Body of pancreas (tissue), 4 donors: ENCODE results near the gene LGI2. TPM values are rescaled to one million over a fixed set of nuclear protein-coding genes. Genes with fewer than 3 reads are reported as not detected.
A peak's percentile ranks its signal among the peaks of the same experiment; 100 is the strongest.

Experiments
- ATAC-seq: fragments of 150-250 bp; one replicate; pipeline ENCODE4 v1.9.1; 2016
- DNase-seq, 4 donors: peaks; one replicate each; pipeline ENCODE4 v3.0.0-alpha.2; 2019
- H3K27ac ChIP-seq, 4 donors: fragments of 200-600 bp; sonication (generic); 1 replicate in 3 of 4; 2 replicates in 1 of 4; pipeline versions ENCODE4 v1.5.1 to v1.6.1; 2016 to 2019; ENCODE audit warnings: mild to moderate bottlenecking in 1 of 4, mixed read lengths in 1 of 4, moderate library complexity in 1 of 4
- H3K27me3 ChIP-seq, 2 donors: fragments of 200-600 bp; sonication (generic); one replicate each; pipeline ENCODE4 v1.6.0; 2016; ENCODE audit warnings: mild to moderate bottlenecking in 1 of 2
- H3K36me3 ChIP-seq, 2 donors: fragments of 200-600 bp; sonication (generic); replicated peaks in 1 of 2; 2 replicates each; pipeline ENCODE4 v1.5.1; 2016; ENCODE audit warnings: low read depth in 2 of 2; ENCODE audit not compliant: insufficient read depth in 1 of 2
- H3K4me1 ChIP-seq: fragments of 200-600 bp; sonication (generic); one replicate; pipeline ENCODE4 v1.6.0; 2016
- H3K4me3 ChIP-seq, 2 donors: fragments of 200-600 bp; sonication (generic); 1 replicate in 1 of 2; 2 replicates in 1 of 2; pipeline ENCODE4 v1.5.1; 2016 to 2019
- H3K9me3 ChIP-seq, 3 donors: fragments of 200-600 bp; sonication (generic); 1 replicate in 2 of 3; 2 replicates in 1 of 3; pipeline ENCODE4 v1.5.1; 2016
- CTCF ChIP-seq, 7 experiments: fragments of 450-650 bp in 4 of 7; fragments of 200-600 bp in 3 of 7; sonication (generic) in 3 of 7; IDR thresholded peaks; one replicate each; pipeline ENCODE4 v1.5.1; 2016 to 2019; ENCODE audit warnings: antibody characterized with exemption in 7 of 7
- POLR2A ChIP-seq, 3 donors: fragments of 450-650 bp; IDR thresholded peaks; one replicate each; pipeline ENCODE4 v1.6.1; 2016; ENCODE audit warnings: antibody characterized with exemption in 3 of 3, mild to moderate bottlenecking in 2 of 3
- intact Hi-C: fragments of 100-400 bp; cut with DNase I; formaldehyde crosslinking; loops from one replicate; pipeline ENCODE4 v1.15.1; 2023
- total RNA-seq, 2 donors: library from RNA; depleted of rRNA; stranded (reverse); fragments of >200 nt; gene quantifications; one replicate each; pipeline ENCODE4 v1.1.0, GENCODE V29; 2016

Gene LGI2
- total RNA-seq, 2 donors from 2014 or later, result 0.78 to 2.0 TPM

- Histone ChIP-seq H3K4me1 (no peaks in the 10 kb centered on the region), H3K4me3 (no peak overlapping the region), H3K27me3 (no peaks in the 10 kb centered on the region), H3K27ac (no peak overlapping the region), H3K9me3 (no peaks in the 10 kb centered on the region), H3K36me3 (no peaks in the 10 kb centered on the region)
- no peak for TF ChIP-seq CTCF (IDR thresholded peaks at IDR 0.05)
- TF ChIP-seq POLR2A (IDR thresholded peaks at IDR 0.05), result no peak
- intact Hi-C loops, result no loop called here
- peak; percentile 27 for ATAC-seq
- no peak for DNase-seq
Measured at GRCh38 chr4:24949970-24950369, 80.8 kb downstream of the LGI2 start.

Other genes with a start within 250 kb of the LGI2 start
- gene SOD3, start 235.4 kb downstream of the LGI2 start, total RNA-seq, result 100 to 1,000 TPM; 139 to 290 TPM
- 10 to 100 TPM in 1 of 2 donors, 1 to 10 TPM in 1; 9.6 to 15.0 TPM for gene CCDC149, start 117.9 kb downstream of the LGI2 start, total RNA-seq
- gene SEPSECS, start 129.5 kb upstream of the LGI2 start, total RNA-seq, result 1 to 10 TPM; 7.9 to 8.8 TPM
- gene PI4K2B, start 203.1 kb upstream of the LGI2 start, total RNA-seq, result 10 to 100 TPM in 1 of 2 donors, 1 to 10 TPM in 1; 5.3 to 16.3 TPM